ENCODE data around the gene SNX13.
A peak's percentile ranks its signal among the peaks of the same experiment; 100 is the strongest.

The SNX13 gene

DNA sequence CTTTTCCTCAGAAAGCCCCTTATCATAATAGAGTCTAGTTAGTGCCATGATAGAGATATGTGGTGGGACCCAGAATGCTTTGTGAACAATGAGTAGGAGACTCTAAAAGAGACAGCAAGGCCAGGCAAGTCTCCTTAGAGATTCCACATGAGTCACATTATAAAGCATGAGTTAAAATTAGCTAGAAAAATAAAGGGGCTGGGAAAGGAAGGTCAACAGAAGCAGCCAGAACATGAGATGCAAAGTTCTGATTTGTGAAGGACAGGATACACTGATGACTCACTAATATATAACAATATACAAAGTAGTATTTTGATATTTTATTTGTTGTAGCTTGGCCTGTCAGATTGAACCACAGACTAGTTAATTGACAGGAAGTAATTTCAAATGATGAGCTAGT lies 25.3 kb upstream of the SNX13 start:
- Histone ChIP-seq H2BK5ac (ENCODE audit: low read depth, low read length, poor library complexity) (no peak overlapping the region), H2BK120ac (ENCODE audit: insufficient read depth, low read length, poor library complexity) (no peak overlapping the region)

GRCh38 chr7:17963281-17963680 lies 23.0 kb upstream of the SNX13 start:
- Histone ChIP-seq H3K4me3 (ENCODE audit: low read depth, low read length) (no peak overlapping the region), H3K9me3 (ENCODE audit: insufficient read depth, low read depth, low read length) (no peaks in the 10 kb centered on the region), H3K18ac (ENCODE audit: low read length) (no peak overlapping the region), H3K14ac (ENCODE audit: low read length) (no peak overlapping the region), H4K8ac (ENCODE audit: low read depth, low read length) (no peak overlapping the region), H3K23ac (ENCODE audit: low read length) (no peak overlapping the region), H3K4me1 (ENCODE audit: control insufficient read depth in 1 of 2, insufficient read depth in 2 of 2, low read length in 2 of 2) (no peaks in the 10 kb centered on the region), H3K27me3 (ENCODE audit: insufficient read depth, low read length) (no peaks in the 10 kb centered on the region), H4K12ac (ENCODE audit: low read depth, low read length) (no peak overlapping the region), H3K79me1 (ENCODE audit: low read length) (no peaks in the 10 kb centered on the region), H4K91ac (ENCODE audit: low read depth, low read length) (no peak overlapping the region), H2AK5ac (ENCODE audit: low read length) (no peak overlapping the region), H3K27ac (ENCODE audit: low read depth, low read length) (no peak overlapping the region), H3K9ac (ENCODE audit: low read length) (no peak overlapping the region), H3K79me2 (ENCODE audit: control insufficient read depth, insufficient read depth, low read length, poor library complexity) (no peaks in the 10 kb centered on the region), H3K4me2 (ENCODE audit: low read length) (no peak overlapping the region), H2BK5ac (ENCODE audit: low read depth, low read length, poor library complexity) (no peak overlapping the region), H2AFZ (ENCODE audit: insufficient read depth, low read length, poor library complexity) (no peak overlapping the region), H2BK12ac (ENCODE audit: low read length) (no peak overlapping the region), H2BK120ac (ENCODE audit: insufficient read depth, low read length, poor library complexity) (no peak overlapping the region), H3K4ac (ENCODE audit: low read depth, low read length) (no peak overlapping the region), H3K36me3 (ENCODE audit: control insufficient read depth in 1 of 2, insufficient read depth in 2 of 2, low read length in 2 of 2) (no peaks in the 10 kb centered on the region)
- no CpG with 5 or more reads among the region's 3 CpGs for WGBS (ENCODE audit: extremely low coverage, insufficient coverage, insufficient read length)
- peak; percentile 63 to 69 for DNase-seq

More for the DNA sequence above, 25.3 kb upstream of the SNX13 start:
- Histone ChIP-seq H4K91ac (ENCODE audit: low read depth, low read length) (no peak overlapping the region), H2AFZ (ENCODE audit: insufficient read depth, low read length, poor library complexity) (no peak overlapping the region), H2BK12ac (ENCODE audit: low read length) (no peak overlapping the region), H3K4me2 (ENCODE audit: low read length) (no peak overlapping the region), H3K4me1 (ENCODE audit: control insufficient read depth in 1 of 2, insufficient read depth in 2 of 2, low read length in 2 of 2) (no peaks in the 10 kb centered on the region), H4K12ac (ENCODE audit: low read depth, low read length) (no peak overlapping the region), H3K9me3 (ENCODE audit: insufficient read depth, low read depth, low read length) (no peaks in the 10 kb centered on the region), H3K79me1 (ENCODE audit: low read length) (no peaks in the 10 kb centered on the region), H3K79me2 (ENCODE audit: control insufficient read depth, insufficient read depth, low read length, poor library complexity) (no peaks in the 10 kb centered on the region), H3K4ac (ENCODE audit: low read depth, low read length) (no peak overlapping the region), H3K4me3 (ENCODE audit: low read depth, low read length) (no peak overlapping the region), H3K23ac (ENCODE audit: low read length) (no peak overlapping the region), H3K9ac (ENCODE audit: low read length) (no peak overlapping the region), H2AK5ac (ENCODE audit: low read length) (no peak overlapping the region), H4K8ac (ENCODE audit: low read depth, low read length) (no peak overlapping the region), H3K27ac (ENCODE audit: low read depth, low read length) (no peak overlapping the region), H3K18ac (ENCODE audit: low read length) (no peak overlapping the region), H3K36me3 (ENCODE audit: control insufficient read depth in 1 of 2, insufficient read depth in 2 of 2, low read length in 2 of 2) (no peaks in the 10 kb centered on the region), H3K14ac (ENCODE audit: low read length) (no peak overlapping the region), H3K27me3 (ENCODE audit: insufficient read depth, low read length) (no peaks in the 10 kb centered on the region)
- no peak for DNase-seq

DNA sequence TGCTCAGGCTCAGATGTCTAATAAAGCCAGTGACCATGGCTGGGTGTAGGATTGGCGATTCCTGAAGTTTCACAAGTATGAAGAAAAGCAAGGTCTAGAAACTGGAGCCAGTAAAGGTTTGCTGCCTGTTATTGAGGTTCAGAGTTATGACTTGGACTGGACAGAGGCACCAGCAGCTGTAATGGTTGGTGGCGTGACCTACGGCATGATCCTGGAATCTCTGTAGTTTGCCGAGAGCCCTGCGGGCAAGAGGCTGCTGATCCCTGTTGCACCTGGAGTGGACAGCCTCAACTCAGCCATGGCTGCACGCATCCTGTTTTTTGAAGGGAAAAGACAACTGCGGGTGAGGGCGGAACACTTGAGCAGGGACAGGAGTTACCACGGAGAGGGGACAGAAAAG lies 22.4 kb upstream of the SNX13 start:
- Histone ChIP-seq H3K27ac (ENCODE audit: low read depth, low read length) (no peak overlapping the region), H3K79me1 (ENCODE audit: low read length) (no peaks in the 10 kb centered on the region), H3K27me3 (ENCODE audit: insufficient read depth, low read length) (no peaks in the 10 kb centered on the region), H4K91ac (ENCODE audit: low read depth, low read length) (no peak overlapping the region), H3K79me2 (ENCODE audit: control insufficient read depth, insufficient read depth, low read length, poor library complexity) (no peaks in the 10 kb centered on the region), H3K18ac (ENCODE audit: low read length) (no peak overlapping the region), H3K4me2 (ENCODE audit: low read length) (no peak overlapping the region), H4K12ac (ENCODE audit: low read depth, low read length) (no peak overlapping the region), H2BK5ac (ENCODE audit: low read depth, low read length, poor library complexity) (no peak overlapping the region), H3K4ac (ENCODE audit: low read depth, low read length) (no peak overlapping the region), H3K14ac (ENCODE audit: low read length) (no peak overlapping the region), H3K4me3 (ENCODE audit: low read depth, low read length) (no peak overlapping the region), H2AK5ac (ENCODE audit: low read length) (no peak overlapping the region), H4K8ac (ENCODE audit: low read depth, low read length) (no peak overlapping the region), H2AFZ (ENCODE audit: insufficient read depth, low read length, poor library complexity) (no peak overlapping the region), H3K9me3 (ENCODE audit: insufficient read depth, low read depth, low read length) (no peaks in the 10 kb centered on the region), H2BK12ac (ENCODE audit: low read length) (no peak overlapping the region), H2BK120ac (ENCODE audit: insufficient read depth, low read length, poor library complexity) (no peak overlapping the region), H3K9ac (ENCODE audit: low read length) (no peak overlapping the region), H3K36me3 (ENCODE audit: control insufficient read depth in 1 of 2, insufficient read depth in 2 of 2, low read length in 2 of 2) (no peaks in the 10 kb centered on the region), H3K4me1 (ENCODE audit: control insufficient read depth in 1 of 2, insufficient read depth in 2 of 2, low read length in 2 of 2) (no peaks in the 10 kb centered on the region), H3K23ac (ENCODE audit: low read length) (no peak overlapping the region)
- DNase-seq, result peak; percentile 89 to 94
- no CpG with 5 or more reads among the region's 9 CpGs for WGBS (ENCODE audit: extremely low coverage, insufficient coverage, insufficient read length)

DNA sequence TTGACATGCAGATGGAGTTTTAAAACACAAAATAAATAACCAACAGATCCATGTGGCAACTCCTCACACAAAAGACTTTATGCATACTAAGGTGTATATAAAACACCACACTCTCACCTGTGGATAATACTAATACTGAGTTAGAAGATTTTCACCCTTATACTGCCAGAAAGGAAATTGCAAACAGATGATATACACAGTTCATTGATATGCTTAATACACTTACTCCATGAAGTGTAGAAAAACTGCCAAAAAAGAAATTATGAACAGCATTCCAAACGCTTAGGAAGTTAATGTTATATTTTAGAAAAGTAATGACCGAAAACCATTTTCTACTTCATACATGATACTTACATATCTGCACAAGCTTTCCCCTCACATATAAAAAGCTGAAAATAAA lies 17.6 kb upstream of the SNX13 start:
- Histone ChIP-seq H2BK120ac (ENCODE audit: insufficient read depth, low read length, poor library complexity) (no peak overlapping the region), H2AFZ (ENCODE audit: insufficient read depth, low read length, poor library complexity) (no peak overlapping the region), H3K23ac (ENCODE audit: low read length) (no peak overlapping the region), H3K27me3 (ENCODE audit: insufficient read depth, low read length) (no peaks in the 10 kb centered on the region), H3K4me3 (ENCODE audit: low read depth, low read length) (no peak overlapping the region), H3K27ac (ENCODE audit: low read depth, low read length) (no peak overlapping the region), H3K4me2 (ENCODE audit: low read length) (no peak overlapping the region), H3K79me2 (ENCODE audit: control insufficient read depth, insufficient read depth, low read length, poor library complexity) (no peaks in the 10 kb centered on the region), H3K36me3 (ENCODE audit: control insufficient read depth in 1 of 2, insufficient read depth in 2 of 2, low read length in 2 of 2) (no peaks in the 10 kb centered on the region), H4K12ac (ENCODE audit: low read depth, low read length) (no peak overlapping the region), H3K14ac (ENCODE audit: low read length) (no peak overlapping the region), H2AK5ac (ENCODE audit: low read length) (no peak overlapping the region), H3K4me1 (ENCODE audit: control insufficient read depth in 1 of 2, insufficient read depth in 2 of 2, low read length in 2 of 2) (no peaks in the 10 kb centered on the region), H3K9me3 (ENCODE audit: insufficient read depth, low read depth, low read length) (no peaks in the 10 kb centered on the region), H4K8ac (ENCODE audit: low read depth, low read length) (no peak overlapping the region), H2BK12ac (ENCODE audit: low read length) (no peak overlapping the region), H3K79me1 (ENCODE audit: low read length) (no peaks in the 10 kb centered on the region), H2BK5ac (ENCODE audit: low read depth, low read length, poor library complexity) (no peak overlapping the region), H3K9ac (ENCODE audit: low read length) (no peak overlapping the region), H3K4ac (ENCODE audit: low read depth, low read length) (no peak overlapping the region), H4K91ac (ENCODE audit: low read depth, low read length) (no peak overlapping the region), H3K18ac (ENCODE audit: low read length) (no peak overlapping the region)
- DNase-seq, result no peak
- WGBS (ENCODE audit: extremely low coverage, insufficient coverage, insufficient read length), result no CpG with 5 or more reads among the region's 2 CpGs

All from trophoblast cell (in vitro differentiated cells and primary cell).